ENCODE data around the gene NR2E3. TPM values are rescaled to one million over a fixed set of nuclear protein-coding genes. Genes with fewer than 3 reads are reported as not detected.
A peak's percentile ranks its signal among the peaks of the same experiment; 100 is the strongest.

NR2E3 gene
- under 1 TPM; 0.07 to 0.89 (median 0.26) TPM for polyA plus RNA-seq
- long read RNA-seq, donor 1, result 0 reads
- long read RNA-seq, donor 2, result 0 reads
- long read RNA-seq, donor 3, result 0 reads
- long read RNA-seq, donor 4, result 0 reads
- long read RNA-seq, donor 5, result 0 reads
- long read RNA-seq, donor 6, result 0 reads
- long read RNA-seq, donor 7, result 0 reads
- long read RNA-seq, donor 8, result 0 reads
- long read RNA-seq, donor 9, result 0 reads
- long read RNA-seq, donor 10, result 0 reads

DNA sequence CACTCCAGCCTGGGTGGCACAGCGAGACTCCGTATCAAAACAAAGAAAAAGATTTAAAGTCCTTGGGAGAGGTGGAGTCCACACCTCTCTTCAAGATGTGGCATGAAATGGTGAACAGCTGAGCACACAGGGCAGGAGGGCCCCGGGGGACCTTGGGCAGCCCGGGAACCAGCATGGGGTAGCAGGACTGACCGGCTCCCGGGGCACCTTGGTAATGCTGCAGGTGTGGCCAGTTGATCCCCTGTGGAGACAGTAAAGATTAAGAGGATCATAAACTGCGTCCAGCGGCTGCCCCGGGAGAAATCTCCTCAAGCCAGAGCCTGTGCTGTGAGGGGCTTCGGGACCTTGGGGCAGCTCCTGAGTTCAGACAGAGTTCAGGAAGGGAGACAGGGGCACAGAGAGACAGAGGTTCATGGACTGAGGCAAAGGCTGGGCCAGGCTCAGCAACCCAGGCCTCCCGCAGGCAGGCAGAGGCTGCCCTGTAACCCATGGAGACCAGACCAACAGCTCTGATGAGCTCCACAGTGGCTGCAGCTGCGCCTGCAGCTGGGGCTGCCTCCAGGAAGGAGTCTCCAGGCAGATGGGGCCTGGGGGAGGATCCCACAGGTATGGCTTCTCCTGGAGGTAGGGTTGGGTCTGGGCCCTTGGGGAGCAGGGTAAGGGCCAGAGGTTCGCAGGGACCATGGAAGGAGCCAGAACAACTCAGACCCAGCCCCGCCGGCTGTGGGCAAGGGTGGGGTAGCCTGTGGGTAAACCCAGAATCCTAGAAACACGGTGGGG lies at the start of gene NR2E3:
Gene NR2E3, plus strand, starts transcription at position 299 of the 780 bp plus-strand sequence. Its CDS starts 190 bp downstream, at position 489.
- Histone ChIP-seq H3K4me1 (ENCODE audit: control insufficient read depth in 3 of 3, insufficient read depth in 2 of 3, low read depth in 1 of 3, low read length in 2 of 3) (peaks cover 0 to 3% (median 0%) of the 10 kb centered on the region in 3 donors), H3K9me3 (ENCODE audit: control insufficient read depth in 2 of 2, insufficient read depth in 1 of 2, low read depth in 1 of 2, low read length in 1 of 2) (no peaks in the 10 kb centered on the region), H3K27ac (ENCODE audit: low read depth in 1 of 3, low read length in 2 of 3) (no peak within 1 kb of the TSS), H3K4me3 (ENCODE audit: low read depth in 1 of 3, low read length in 3 of 3) (no peak within 1 kb of the TSS), H3K27me3 (ENCODE audit: control insufficient read depth in 3 of 3, insufficient read depth in 3 of 3, low read length in 3 of 3) (peaks cover 0 to 6% (median 0%) of the 10 kb centered on the region in 3 donors), H3K36me3 (ENCODE audit: control insufficient read depth in 3 of 3, insufficient read depth in 2 of 3, low read depth in 1 of 3, low read length in 3 of 3) (no peaks in the 10 kb centered on the region)
- DNase-seq, result no peak
- 64 to 73% (median 69%) methylated on average over 16 of the region's 16 CpGs for WGBS, 3 donors
- no peak for FAIRE-seq

- no peak for DNase-seq
- Histone ChIP-seq H3K27me3 (ENCODE audit: control insufficient read depth in 3 of 3, insufficient read depth in 3 of 3, low read length in 3 of 3) (no peaks in the 10 kb centered on the region), H3K36me3 (ENCODE audit: control insufficient read depth in 3 of 3, insufficient read depth in 2 of 3, low read depth in 1 of 3, low read length in 3 of 3) (peaks cover 0 to 16% (median 6%) of the 10 kb centered on the region in 3 donors), H3K4me1 (ENCODE audit: control insufficient read depth in 3 of 3, insufficient read depth in 2 of 3, low read depth in 1 of 3, low read length in 2 of 3) (peaks cover 0 to 24% (median 2%) of the 10 kb centered on the region in 3 donors), H3K9me3 (ENCODE audit: control insufficient read depth in 2 of 2, insufficient read depth in 1 of 2, low read depth in 1 of 2, low read length in 1 of 2) (peaks cover 0 to 12% of the 10 kb centered on the region in 2 donors), H3K27ac (ENCODE audit: low read depth in 1 of 3, low read length in 2 of 3) (peak overlapping the region in 1 of 3 donors; percentile 78), H3K4me3 (ENCODE audit: low read depth in 1 of 3, low read length in 3 of 3) (no peak overlapping the region)
- FAIRE-seq, result no peak
- WGBS, 3 donors, result 86 to 98% (median 91%) methylated on average over 1 of the region's 1 CpG
These were observed 49.5 kb upstream of the NR2E3 start for GRCh38 chr15:71760852-71761251.

GRCh38 chr15:71761649-71762048 lies 48.7 kb upstream of the NR2E3 start:
- Histone ChIP-seq H3K27ac (ENCODE audit: low read depth in 1 of 3, low read length in 2 of 3) (peak overlapping the region in 2 of 3 donors; percentile 14 to 78), H3K36me3 (ENCODE audit: control insufficient read depth in 3 of 3, insufficient read depth in 2 of 3, low read depth in 1 of 3, low read length in 3 of 3) (peaks cover 0 to 16% (median 6%) of the 10 kb centered on the region in 3 donors), H3K4me1 (ENCODE audit: control insufficient read depth in 3 of 3, insufficient read depth in 2 of 3, low read depth in 1 of 3, low read length in 2 of 3) (peaks cover 0 to 22% (median 2%) of the 10 kb centered on the region in 3 donors), H3K9me3 (ENCODE audit: control insufficient read depth in 2 of 2, insufficient read depth in 1 of 2, low read depth in 1 of 2, low read length in 1 of 2) (peaks cover 0 to 12% of the 10 kb centered on the region in 2 donors), H3K4me3 (ENCODE audit: low read depth in 1 of 3, low read length in 3 of 3) (no peak overlapping the region), H3K27me3 (ENCODE audit: control insufficient read depth in 3 of 3, insufficient read depth in 3 of 3, low read length in 3 of 3) (no peaks in the 10 kb centered on the region)
- DNase-seq, result peak; percentile 88 to 90
- no peak for FAIRE-seq
- WGBS, 3 donors, result 13 to 35% (median 22%) methylated on average over 3 of the region's 3 CpGs

- Histone ChIP-seq H3K27ac (ENCODE audit: low read depth in 1 of 3, low read length in 2 of 3) (no peak overlapping the region), H3K27me3 (ENCODE audit: control insufficient read depth in 3 of 3, insufficient read depth in 3 of 3, low read length in 3 of 3) (no peaks in the 10 kb centered on the region), H3K36me3 (ENCODE audit: control insufficient read depth in 3 of 3, insufficient read depth in 2 of 3, low read depth in 1 of 3, low read length in 3 of 3) (peaks cover 0 to 16% (median 0%) of the 10 kb centered on the region in 3 donors), H3K4me3 (ENCODE audit: low read depth in 1 of 3, low read length in 3 of 3) (no peak overlapping the region), H3K9me3 (ENCODE audit: control insufficient read depth in 2 of 2, insufficient read depth in 1 of 2, low read depth in 1 of 2, low read length in 1 of 2) (no peaks in the 10 kb centered on the region), H3K4me1 (ENCODE audit: control insufficient read depth in 3 of 3, insufficient read depth in 2 of 3, low read depth in 1 of 3, low read length in 2 of 3) (no peaks in the 10 kb centered on the region)
- DNase-seq, result no peak
- FAIRE-seq, result no peak
- 90 to 91% (median 90%) methylated on average over 5 of the region's 5 CpGs for WGBS, 3 donors
These were observed 42.2 kb upstream of the NR2E3 start for GRCh38 chr15:71768184-71768583.

DNA sequence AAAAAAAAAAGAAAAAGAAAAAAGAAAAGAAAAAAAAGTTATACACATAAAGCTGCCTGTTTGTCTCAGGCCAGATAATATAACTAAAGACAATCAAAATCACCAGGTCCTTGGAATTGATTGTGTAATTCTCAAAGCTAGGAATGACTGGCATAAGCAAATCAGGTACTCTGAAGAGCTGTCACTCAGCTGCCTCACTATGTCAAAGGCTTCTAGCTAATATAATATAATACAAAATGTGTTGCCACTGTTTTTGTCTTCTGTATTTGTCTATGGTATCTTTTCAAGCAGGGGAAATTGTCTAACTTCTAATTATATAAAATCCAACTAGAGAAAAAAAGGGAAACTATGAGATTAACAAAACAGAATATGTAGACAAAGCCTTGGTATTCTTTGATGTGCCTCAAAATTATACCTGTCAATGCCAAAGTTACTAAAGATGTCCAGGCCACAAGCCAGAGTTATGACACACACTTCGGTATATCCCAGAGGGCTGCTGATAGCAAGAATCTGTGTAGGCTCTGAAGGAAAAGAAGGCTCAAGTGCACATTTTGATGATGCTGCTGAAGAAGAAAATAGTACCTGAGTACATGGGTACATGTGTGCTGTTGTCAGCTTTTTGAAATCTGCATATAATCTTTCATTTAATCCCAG lies 37.0 kb upstream of the NR2E3 start:
- no peaks in the 10 kb centered on the region for H3K4me1 ChIP-seq (ENCODE audit: control insufficient read depth in 3 of 3, insufficient read depth in 2 of 3, low read depth in 1 of 3, low read length in 2 of 3)
- WGBS, 3 donors, result 86 to 97% (median 95%) methylated on average over 1 of the region's 1 CpG
- no peaks in the 10 kb centered on the region for H3K9me3 ChIP-seq (ENCODE audit: control insufficient read depth in 2 of 2, insufficient read depth in 1 of 2, low read depth in 1 of 2, low read length in 1 of 2)
- peaks cover 0 to 10% (median 0%) of the 10 kb centered on the region in 3 donors for H3K36me3 ChIP-seq (ENCODE audit: control insufficient read depth in 3 of 3, insufficient read depth in 2 of 3, low read depth in 1 of 3, low read length in 3 of 3)
- FAIRE-seq (no peak), DNase-seq (no peak)
- H3K4me3 ChIP-seq (ENCODE audit: low read depth in 1 of 3, low read length in 3 of 3), result no peak overlapping the region
- H3K27me3 ChIP-seq (ENCODE audit: control insufficient read depth in 3 of 3, insufficient read depth in 3 of 3, low read length in 3 of 3), result no peaks in the 10 kb centered on the region
- no peak overlapping the region for H3K27ac ChIP-seq (ENCODE audit: low read depth in 1 of 3, low read length in 2 of 3)

- H3K4me1 ChIP-seq (ENCODE audit: control insufficient read depth in 3 of 3, insufficient read depth in 2 of 3, low read depth in 1 of 3, low read length in 2 of 3), result no peaks in the 10 kb centered on the region
- H3K27ac ChIP-seq (ENCODE audit: low read depth in 1 of 3, low read length in 2 of 3), result no peak overlapping the region
- H3K27me3 ChIP-seq (ENCODE audit: control insufficient read depth in 3 of 3, insufficient read depth in 3 of 3, low read length in 3 of 3), result no peaks in the 10 kb centered on the region
- H3K4me3 ChIP-seq (ENCODE audit: low read depth in 1 of 3, low read length in 3 of 3), result no peak overlapping the region
- DNase-seq, result no peak
- H3K9me3 ChIP-seq (ENCODE audit: control insufficient read depth in 2 of 2, insufficient read depth in 1 of 2, low read depth in 1 of 2, low read length in 1 of 2), result no peaks in the 10 kb centered on the region
- H3K36me3 ChIP-seq (ENCODE audit: control insufficient read depth in 3 of 3, insufficient read depth in 2 of 3, low read depth in 1 of 3, low read length in 3 of 3), result peaks cover 0 to 12% (median 0%) of the 10 kb centered on the region in 3 donors
- FAIRE-seq, result no peak
These were observed 34.5 kb upstream of the NR2E3 start for GRCh38 chr15:71775856-71776255.

GRCh38 chr15:71776304-71776703 lies 34.0 kb upstream of the NR2E3 start:
- 72 to 84% (median 81%) methylated on average over 3 of the region's 3 CpGs for WGBS, 3 donors
- DNase-seq (no peak), FAIRE-seq (no peak)
- Histone ChIP-seq H3K4me3 (ENCODE audit: low read depth in 1 of 3, low read length in 3 of 3) (no peak overlapping the region), H3K27ac (ENCODE audit: low read depth in 1 of 3, low read length in 2 of 3) (no peak overlapping the region), H3K27me3 (ENCODE audit: control insufficient read depth in 3 of 3, insufficient read depth in 3 of 3, low read length in 3 of 3) (no peaks in the 10 kb centered on the region), H3K9me3 (ENCODE audit: control insufficient read depth in 2 of 2, insufficient read depth in 1 of 2, low read depth in 1 of 2, low read length in 1 of 2) (no peaks in the 10 kb centered on the region), H3K4me1 (ENCODE audit: control insufficient read depth in 3 of 3, insufficient read depth in 2 of 3, low read depth in 1 of 3, low read length in 2 of 3) (no peaks in the 10 kb centered on the region), H3K36me3 (ENCODE audit: control insufficient read depth in 3 of 3, insufficient read depth in 2 of 3, low read depth in 1 of 3, low read length in 3 of 3) (peaks cover 0 to 12% (median 0%) of the 10 kb centered on the region in 3 donors)

DNA sequence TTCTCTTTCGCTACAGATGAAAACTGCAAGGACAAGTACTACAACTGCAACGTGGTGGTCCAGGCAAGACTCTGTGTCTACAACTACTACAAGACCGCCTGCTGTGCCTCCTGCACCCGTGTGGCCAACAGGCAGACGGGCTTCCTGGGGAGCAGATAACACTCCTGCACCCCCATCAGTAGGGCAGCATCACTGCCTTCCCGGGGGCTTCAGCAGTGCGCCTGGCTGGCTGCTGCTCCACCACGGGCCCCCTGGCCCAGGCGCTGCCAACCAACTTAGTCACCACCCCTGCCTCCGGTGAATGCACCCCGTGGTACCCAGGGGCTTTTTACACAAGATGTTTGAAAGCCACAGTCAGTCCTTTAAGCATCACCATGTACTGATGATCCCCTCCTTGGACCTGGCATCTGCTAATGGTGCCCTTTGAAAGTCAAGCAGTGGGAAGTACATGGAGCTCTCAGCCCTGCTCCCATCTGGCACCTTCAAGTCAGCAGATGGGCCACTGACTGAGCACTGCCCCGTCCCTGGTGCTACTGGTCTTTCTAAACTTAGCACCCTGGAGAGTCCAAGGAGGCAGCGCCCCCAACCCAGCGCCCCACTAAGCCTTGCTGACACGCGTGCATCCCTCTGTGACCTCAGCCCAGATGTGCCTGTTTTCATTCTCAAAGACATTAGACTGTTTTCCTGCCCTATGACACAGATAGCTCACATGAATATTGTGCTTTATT lies 33.0 kb upstream of the NR2E3 start:
- H3K27me3 ChIP-seq (ENCODE audit: control insufficient read depth in 3 of 3, insufficient read depth in 3 of 3, low read length in 3 of 3), result no peaks in the 10 kb centered on the region
- no peak overlapping the region for H3K27ac ChIP-seq (ENCODE audit: low read depth in 1 of 3, low read length in 2 of 3)
- DNase-seq, result no peak
- no peaks in the 10 kb centered on the region for H3K9me3 ChIP-seq (ENCODE audit: control insufficient read depth in 2 of 2, insufficient read depth in 1 of 2, low read depth in 1 of 2, low read length in 1 of 2)
- no peaks in the 10 kb centered on the region for H3K4me1 ChIP-seq (ENCODE audit: control insufficient read depth in 3 of 3, insufficient read depth in 2 of 3, low read depth in 1 of 3, low read length in 2 of 3)
- WGBS, 3 donors, result 83 to 90% (median 87%) methylated on average over 16 of the region's 16 CpGs
- peaks cover 0 to 12% (median 0%) of the 10 kb centered on the region in 3 donors for H3K36me3 ChIP-seq (ENCODE audit: control insufficient read depth in 3 of 3, insufficient read depth in 2 of 3, low read depth in 1 of 3, low read length in 3 of 3)
- no peak overlapping the region for H3K4me3 ChIP-seq (ENCODE audit: low read depth in 1 of 3, low read length in 3 of 3)
- FAIRE-seq, result no peak
